Activated naive CD4-positive, alpha-beta T cell treated with anti-CD3 and anti-CD28 coated beads, Interleukin-2, amount 50 U/mL, for 72 hours (primary cell): ENCODE measurements around the gene XXYLT1. TPM values are rescaled to one million over a fixed set of nuclear protein-coding genes. Genes with fewer than 3 reads are reported as not detected.
"Not testable (repeated sequence)": the region's sequence is repeated elsewhere in the genome, so short reads cannot be mapped to it uniquely, and the experiment has no call there.

Experiments used
- ATAC-seq, 2 donors: fragments of 150-1000 bp; cut with Tn5 transposase; 2 replicates each; pipeline ENCODE4 v1.10.0; 2021; ENCODE audit warnings: mild to moderate bottlenecking in 2 of 2, moderate library complexity in 2 of 2
- DNase-seq, 2 donors: peaks; one replicate each; pipeline ENCODE4 v3.0.0; 2021 to 2022; ENCODE audit warnings: low spot score in 2 of 2
- H3K27ac Mint-ChIP-seq, 2 donors: one replicate each; pipeline ENCODE4 v1.8.0; 2022; ENCODE audit warnings: mild to moderate bottlenecking in 2 of 2, mixed read lengths in 2 of 2
- H3K36me3 Mint-ChIP-seq, 2 donors: one replicate each; pipeline ENCODE4 v1.8.0; 2022; ENCODE audit warnings: mixed read lengths in 2 of 2
- H3K9me3 Mint-ChIP-seq, 2 donors: one replicate each; pipeline ENCODE4 v1.8.0; 2022; ENCODE audit warnings: mixed read lengths in 2 of 2
- total RNA-seq, 2 donors: library from RNA; stranded (reverse); gene quantifications; one replicate each; pipeline ENCODE4 v1.2.3, GENCODE V29; 2022

The XXYLT1 gene
- total RNA-seq, 2 donors from 2014 or later = 3.4 to 6.1 TPM

DNA sequence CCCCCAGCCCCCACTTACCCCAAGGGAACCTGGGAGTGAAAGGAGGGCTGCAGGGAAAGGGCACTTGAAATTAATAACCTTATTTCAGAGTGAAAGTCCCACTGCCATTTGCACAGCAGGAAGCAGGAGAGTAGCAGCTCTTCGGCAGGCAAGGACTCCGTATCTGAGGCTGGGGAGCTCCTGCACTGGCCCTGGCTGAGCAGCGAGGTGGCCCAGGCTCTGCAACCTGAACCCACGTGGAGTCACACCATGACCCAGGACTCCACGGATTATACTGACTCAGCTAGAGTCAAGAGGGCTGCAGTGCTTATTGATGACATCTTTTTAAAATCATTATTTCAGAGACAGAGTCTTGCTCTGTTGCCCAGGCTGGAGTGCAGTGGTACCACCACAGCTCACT is 214.5 kb downstream of the XXYLT1 start:
- H3K9me3 Mint-ChIP-seq = no peaks in the 10 kb centered on the region
- no peaks in the 10 kb centered on the region for H3K36me3 Mint-ChIP-seq
- ATAC-seq = no peak
- H3K27ac Mint-ChIP-seq = no peak overlapping the region
- no peak for DNase-seq

DNA sequence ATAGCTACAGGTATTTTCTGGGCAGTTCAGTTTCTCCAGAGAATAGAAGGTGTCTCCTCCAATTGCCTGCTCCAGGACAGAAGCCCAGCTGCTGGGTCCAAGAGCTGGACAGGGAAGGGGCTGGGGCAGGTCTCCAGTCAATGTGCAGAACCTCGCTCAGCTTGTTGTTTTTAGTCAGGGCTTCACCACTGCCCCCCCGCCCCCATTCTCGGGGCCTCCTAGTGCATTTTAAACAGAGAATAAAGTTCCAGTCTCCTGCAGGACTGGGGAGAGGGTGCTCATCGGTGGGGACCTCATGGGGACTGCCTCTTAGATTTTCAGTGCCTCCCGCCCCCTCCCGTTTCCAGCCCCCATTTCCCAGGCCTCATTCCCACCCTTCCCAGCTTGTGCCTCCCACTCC is 216.6 kb downstream of the XXYLT1 start:
- Mint-ChIP-seq H3K27ac (no peak overlapping the region), H3K9me3 (no peaks in the 10 kb centered on the region), H3K36me3 (no peaks in the 10 kb centered on the region)
- ATAC-seq (no peak), DNase-seq (no peak)

DNA sequence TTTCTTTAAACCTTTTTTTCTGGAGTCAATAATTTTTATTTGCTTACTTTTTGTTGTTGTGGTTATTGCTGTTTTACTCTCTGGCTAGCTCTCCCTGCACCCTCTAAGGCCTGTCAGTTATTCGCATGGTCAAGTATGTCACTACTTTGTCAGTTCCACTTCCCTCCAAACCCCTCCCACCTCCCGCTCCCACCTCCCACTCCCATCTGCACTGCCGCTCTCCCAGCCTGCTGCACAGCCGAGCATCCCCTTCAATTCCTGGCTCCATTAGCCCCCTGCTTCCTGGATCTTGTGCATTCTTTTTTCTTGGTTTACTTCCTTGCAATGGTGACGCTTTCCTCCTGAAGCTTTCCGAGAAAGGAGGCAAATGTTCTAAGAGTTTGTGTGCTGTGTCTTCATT is 218.0 kb downstream of the XXYLT1 start:
- Mint-ChIP-seq H3K27ac (no peak overlapping the region), H3K9me3 (no peaks in the 10 kb centered on the region), H3K36me3 (no peaks in the 10 kb centered on the region)
- ATAC-seq (no peak), DNase-seq (no peak)

DNA sequence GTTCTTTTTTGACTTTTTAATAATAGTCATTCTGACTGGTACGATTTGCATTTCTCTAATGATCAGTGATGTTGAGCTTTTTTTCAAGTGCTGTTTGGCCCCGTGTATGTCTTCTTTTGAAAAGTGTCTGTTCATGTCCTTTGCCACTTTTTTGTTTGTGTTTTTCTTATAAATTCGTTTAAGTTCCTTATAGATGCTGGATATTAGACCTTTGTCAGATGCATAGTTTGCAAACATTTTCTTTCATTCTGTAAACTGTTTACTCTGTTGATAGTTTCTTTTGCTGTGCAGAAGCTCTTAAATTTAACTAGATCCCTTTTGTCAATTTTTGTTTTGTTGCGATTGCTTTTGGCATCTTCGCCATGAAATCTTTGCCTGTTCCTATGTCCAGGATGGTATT is 220.7 kb downstream of the XXYLT1 start:
- H3K27ac Mint-ChIP-seq, ATAC-seq, H3K9me3 Mint-ChIP-seq, H3K36me3 Mint-ChIP-seq, DNase-seq: not testable (repeated sequence)

DNA sequence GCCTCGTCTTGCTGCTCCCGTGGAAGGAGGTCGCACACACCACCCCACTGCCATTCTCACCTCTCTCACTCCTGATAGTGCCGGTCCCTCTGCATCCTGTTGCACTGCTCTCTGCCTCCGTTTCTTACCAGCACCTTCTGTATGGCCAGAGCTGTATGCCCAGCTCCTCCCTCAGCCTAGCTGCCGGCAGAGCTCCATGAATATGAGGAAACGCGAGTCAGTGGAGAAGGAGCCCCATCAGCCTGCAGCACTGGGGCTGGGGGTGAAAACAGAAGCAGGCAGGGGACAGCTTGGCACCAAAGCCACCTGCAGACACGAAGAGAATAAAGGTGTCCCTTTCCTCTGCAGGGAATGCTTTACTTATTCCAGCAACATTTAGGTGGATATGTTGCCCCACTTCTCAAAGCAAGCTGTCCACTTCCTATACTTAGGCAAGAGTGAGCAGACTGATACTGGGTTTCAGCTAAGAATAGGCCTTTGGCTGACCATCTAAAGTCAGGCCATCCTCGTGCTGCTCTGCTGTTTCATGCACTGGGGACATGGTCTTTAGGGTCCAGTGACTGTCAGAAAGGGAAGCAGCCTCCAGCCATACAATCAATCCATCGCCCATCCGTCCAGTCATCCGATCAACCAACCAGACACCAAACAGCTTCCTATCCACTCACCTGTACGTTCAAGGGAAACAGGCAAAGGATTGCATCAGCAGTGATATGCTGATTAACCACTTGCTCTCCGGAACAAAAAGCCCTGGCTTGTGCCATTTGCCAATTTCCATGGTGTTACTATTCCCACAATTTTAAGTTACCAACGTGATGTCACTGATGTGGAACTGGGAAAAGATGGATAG is 222.7 kb downstream of the XXYLT1 start:
- no peak for ATAC-seq

GRCh38 chr3:195047536-195047935 is 223.4 kb downstream of the XXYLT1 start:
- ATAC-seq = no peak
- Mint-ChIP-seq H3K36me3 (no peaks in the 10 kb centered on the region), H3K9me3 (no peaks in the 10 kb centered on the region), H3K27ac (no peak overlapping the region)
- no peak for DNase-seq

More for the DNA sequence above, 222.7 kb downstream of the XXYLT1 start:
- Mint-ChIP-seq H3K9me3 (no peaks in the 10 kb centered on the region), H3K36me3 (no peaks in the 10 kb centered on the region), H3K27ac (no peak overlapping the region)
- no peak for DNase-seq

DNA sequence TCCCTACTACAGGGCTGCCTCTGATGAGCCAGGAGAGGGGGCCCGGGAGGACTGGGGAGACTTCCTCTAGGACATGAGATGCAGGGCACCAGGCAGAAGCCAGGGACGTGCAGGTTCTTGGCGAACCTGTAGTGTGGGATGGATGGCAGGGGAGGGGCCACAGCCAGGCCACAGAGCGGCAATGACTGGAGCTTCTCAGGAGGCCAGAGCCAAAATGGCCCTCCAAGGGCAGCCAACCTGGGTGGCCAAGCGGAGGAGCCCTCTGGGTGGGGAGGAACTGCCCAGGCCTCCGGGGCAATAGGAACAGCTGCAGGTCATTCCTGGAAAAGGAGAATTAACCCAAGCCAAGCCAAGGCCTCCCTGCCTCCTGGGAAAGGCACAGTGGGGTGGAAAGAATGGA is 224.5 kb downstream of the XXYLT1 start:
- H3K27ac Mint-ChIP-seq = no peak overlapping the region
- no peak for ATAC-seq
- H3K9me3 Mint-ChIP-seq = no peaks in the 10 kb centered on the region
- DNase-seq = no peak
- H3K36me3 Mint-ChIP-seq = no peaks in the 10 kb centered on the region

DNA sequence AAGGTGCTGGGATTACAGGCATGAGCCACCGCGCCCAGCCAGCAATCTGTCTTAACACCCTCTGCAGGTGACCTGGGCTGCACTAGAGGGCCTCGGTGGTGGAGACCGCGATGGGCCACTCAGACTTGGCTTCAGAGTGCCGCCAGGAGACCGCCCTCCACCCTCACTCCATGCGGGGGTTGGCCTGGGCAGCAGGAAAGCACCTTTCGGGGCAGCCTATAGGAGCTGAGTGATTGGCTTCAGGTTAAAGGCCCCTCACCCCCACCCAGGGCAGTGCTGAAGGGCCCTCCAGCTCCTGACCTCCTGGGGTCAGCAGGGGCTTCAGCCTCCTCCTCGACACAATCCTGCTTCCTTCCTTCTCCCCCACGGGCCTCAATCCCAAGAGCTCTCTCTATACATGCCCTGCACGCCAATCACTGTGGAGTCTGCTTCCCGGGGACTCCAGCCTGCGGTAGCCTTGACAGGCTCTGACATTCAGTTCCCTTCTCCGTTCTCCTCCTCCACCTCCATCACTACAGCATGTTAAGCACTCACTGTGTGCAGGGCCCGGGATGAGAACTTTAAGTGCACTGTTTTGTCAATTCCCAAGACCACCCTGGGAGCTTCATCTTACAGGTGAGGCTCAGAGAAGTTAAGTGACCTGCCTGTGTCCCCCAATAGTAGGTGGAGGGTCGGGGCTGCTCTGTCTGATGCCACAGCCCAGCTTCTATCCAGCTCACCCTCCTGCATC is 225.3 kb downstream of the XXYLT1 start:
- ATAC-seq = no peak
- Mint-ChIP-seq H3K9me3 (no peaks in the 10 kb centered on the region), H3K36me3 (no peaks in the 10 kb centered on the region), H3K27ac (peak overlapping the region in 1 of 2 donors; percentile 17)
- no peak for DNase-seq

DNA sequence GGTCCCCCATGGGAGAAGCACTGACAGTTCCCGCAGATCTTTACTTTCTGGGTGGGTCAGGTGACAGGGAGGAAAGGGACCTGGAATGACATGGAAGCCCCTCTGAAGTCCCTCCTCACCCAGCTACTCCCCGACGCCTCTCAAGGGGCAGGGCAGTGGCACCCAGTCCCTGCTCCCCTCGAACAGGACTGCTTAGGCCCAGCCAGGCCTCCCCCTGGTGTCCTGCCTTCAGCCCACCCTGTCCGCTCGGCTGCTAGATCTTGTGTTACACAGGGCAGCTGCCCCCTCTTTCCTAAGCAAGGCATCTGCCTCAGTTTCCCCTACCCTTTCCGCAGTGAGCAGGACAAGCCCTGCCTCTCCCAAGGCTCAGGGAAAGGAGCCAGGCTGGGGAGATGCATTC is 226.5 kb downstream of the XXYLT1 start:
- H3K27ac Mint-ChIP-seq = no peak overlapping the region
- DNase-seq (no peak), ATAC-seq (no peak)
- H3K9me3 Mint-ChIP-seq = no peaks in the 10 kb centered on the region
- H3K36me3 Mint-ChIP-seq = no peaks in the 10 kb centered on the region

DNA sequence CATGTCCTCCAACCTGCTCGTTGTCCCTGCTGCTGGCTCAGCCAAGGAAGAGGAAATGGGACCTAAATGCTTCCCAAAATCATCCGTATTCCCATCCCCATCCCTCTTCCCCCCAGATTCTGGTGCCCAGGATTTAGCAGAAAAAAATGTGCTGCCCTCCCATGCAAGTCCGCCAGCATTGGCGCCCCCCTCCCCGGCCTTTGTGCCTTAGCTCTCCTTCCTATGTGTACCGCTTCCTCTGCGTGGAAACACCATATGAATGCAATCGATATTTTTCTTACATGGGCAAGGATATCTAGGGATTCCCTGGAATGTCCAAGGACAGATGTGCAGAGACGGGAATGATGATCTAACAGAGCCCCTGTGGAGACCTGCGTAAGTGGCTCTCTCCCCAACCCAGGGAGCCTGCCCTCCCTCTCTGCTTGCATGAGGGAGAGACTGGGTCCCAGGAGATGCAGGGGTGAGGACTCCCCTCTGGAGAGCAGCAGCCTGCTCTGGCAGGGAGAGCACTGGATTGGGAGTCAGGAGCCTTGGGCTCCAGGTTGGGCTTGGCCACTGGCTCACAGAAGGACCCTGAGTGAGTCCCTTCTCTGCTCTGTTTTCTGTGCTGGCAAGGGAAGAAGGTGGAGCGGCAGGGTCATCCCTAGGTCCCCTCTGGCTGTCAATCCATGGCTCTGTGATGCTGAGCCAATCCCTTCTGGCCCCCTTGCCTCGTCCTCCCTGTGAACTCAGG is 227.2 kb downstream of the XXYLT1 start:
- no peaks in the 10 kb centered on the region for H3K9me3 Mint-ChIP-seq
- ATAC-seq (no peak), DNase-seq (peak in 1 of 2 donors; percentile 21)
- H3K36me3 Mint-ChIP-seq = no peaks in the 10 kb centered on the region
- H3K27ac Mint-ChIP-seq = no peak overlapping the region

DNA sequence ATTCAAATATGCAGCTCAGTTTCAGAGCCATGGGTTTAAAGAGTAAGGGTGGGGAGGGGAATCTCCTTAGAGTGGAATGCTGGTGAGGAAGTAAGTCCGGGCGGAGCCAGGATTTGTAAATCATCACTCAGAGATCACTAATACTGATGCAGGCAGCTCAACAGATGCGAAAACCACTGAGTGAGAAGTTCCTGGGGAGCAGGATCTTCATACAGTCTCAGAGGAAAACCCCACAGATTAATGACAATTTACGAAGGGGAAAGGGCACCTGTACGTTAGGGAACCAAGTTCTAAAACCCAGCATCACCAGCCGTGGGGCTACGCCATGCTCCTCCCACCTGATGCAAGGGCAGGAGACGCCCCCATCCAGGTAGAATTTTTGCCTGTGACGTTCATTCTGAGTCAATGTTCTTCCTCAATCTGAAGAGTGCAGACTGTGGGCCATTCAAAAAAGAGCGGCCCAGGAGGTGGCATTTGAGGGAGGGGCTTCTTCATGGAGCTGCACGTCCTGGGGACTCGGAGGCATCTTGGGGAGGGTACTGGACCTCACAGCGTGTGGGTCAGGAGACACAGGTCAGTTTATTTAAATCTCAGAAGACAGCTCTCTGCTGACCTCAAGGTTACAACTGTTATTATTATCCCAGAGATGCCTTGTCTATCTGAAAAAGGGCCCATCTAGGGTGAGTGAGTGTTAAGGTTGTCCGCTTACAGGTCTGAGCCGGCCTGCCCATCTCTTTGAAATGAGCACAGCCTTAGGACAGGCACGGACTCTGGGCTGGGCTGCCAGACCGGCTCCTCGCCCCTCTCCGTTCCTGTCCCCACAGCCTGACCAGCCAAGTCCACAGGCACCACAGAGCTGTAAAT is 228.0 kb downstream of the XXYLT1 start:
- ATAC-seq = no peak
- Mint-ChIP-seq H3K36me3 (no peaks in the 10 kb centered on the region), H3K9me3 (no peaks in the 10 kb centered on the region), H3K27ac (no peak overlapping the region)
- peak in 1 of 2 donors; percentile 30 for DNase-seq

DNA sequence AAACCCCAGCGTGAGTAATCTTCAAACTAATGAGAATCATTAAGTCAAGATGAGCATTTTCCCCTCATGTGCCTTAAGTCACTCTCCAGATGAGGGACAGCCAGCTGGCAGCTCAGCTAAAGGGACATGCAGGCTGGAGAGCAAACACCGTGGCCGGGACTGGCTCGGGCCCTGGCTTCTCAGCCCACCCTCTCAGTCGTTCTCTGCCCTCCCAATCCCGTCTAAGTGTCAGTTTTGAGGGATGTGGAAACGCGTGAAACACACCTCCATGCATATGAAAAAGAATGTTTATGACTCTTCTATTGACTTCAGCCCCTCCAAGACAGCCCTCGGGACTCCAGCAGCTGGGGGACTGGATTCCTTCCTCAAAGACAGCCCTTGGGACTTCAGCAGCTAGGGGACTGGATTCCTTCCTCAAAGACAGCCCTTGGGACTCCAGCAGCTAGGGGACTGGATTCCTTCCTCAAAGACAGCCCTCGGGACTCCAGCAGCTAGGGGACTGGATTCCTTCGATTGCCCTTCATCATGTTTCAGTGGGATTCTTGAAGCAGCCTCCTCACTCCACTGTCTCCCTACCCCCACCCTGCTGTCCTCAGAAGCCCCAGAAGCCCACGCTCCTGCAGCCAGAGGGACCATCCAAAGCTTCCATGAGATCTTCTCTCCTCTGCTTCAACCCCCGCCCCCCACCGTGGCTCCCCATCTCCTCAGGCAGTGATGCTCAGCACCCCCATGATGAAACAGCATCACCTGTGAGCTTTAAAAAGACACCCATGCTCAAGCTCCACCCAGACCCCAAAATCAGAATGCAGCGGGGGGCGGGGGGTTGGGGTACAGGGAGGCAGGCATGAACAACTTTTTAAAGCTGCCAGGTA is 228.9 kb downstream of the XXYLT1 start:
- no peak overlapping the region for H3K27ac Mint-ChIP-seq
- ATAC-seq (no peak), DNase-seq (peak in 1 of 2 donors; percentile 16)
- no peaks in the 10 kb centered on the region for H3K36me3 Mint-ChIP-seq
- no peaks in the 10 kb centered on the region for H3K9me3 Mint-ChIP-seq

DNA sequence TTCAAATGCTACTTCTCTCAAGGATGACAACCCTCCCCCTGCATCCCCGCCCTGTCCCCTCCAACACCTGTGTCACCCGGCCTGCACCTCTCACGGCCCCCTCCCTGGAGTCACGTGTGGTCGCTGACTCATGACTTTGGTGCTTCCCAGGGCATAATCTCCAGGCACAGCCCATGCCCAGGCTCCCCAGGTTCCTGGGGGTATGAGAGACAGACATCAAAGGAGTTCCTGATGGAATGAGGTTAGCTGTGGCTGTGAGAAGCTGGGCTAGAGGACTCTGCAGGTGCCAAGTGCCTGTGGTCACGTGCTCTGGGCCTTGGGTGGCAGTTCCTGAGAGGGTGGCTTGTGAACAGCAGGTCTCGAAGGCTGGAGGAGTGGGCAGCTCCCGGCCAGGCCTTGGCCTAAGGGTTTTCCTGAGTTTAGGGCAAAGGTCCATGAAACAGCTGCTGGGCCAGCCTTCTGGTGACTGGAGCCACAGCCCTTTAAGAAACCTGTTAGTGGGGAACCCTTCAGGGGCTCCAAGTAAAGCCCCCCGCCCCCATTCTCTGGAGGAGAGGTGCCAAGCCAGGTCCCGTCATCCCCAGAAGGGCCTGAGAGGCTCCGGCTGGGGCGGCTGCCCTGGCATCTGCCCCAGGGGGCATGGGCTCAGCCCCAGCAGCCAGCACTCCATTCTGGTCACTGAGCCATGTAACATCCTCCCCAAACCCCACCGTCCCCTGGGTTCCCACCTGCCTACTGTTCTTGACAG is 230.0 kb downstream of the XXYLT1 start:
- H3K27ac Mint-ChIP-seq = no peak overlapping the region
- DNase-seq (peak in 1 of 2 donors; percentile 35), ATAC-seq (no peak)
- no peaks in the 10 kb centered on the region for H3K9me3 Mint-ChIP-seq
- H3K36me3 Mint-ChIP-seq = no peaks in the 10 kb centered on the region

GRCh38 chr3:195040094-195040493 is 230.9 kb downstream of the XXYLT1 start:
- no peaks in the 10 kb centered on the region for H3K9me3 Mint-ChIP-seq
- H3K27ac Mint-ChIP-seq = no peak overlapping the region
- DNase-seq (peak in 1 of 2 donors; percentile 41), ATAC-seq (no peak)
- no peaks in the 10 kb centered on the region for H3K36me3 Mint-ChIP-seq
